H1 (cell line): ENCODE measurements around the gene FGF18. TPM values are rescaled to one million over a fixed set of nuclear protein-coding genes. Genes with fewer than 3 reads are reported as not detected.

Source experiments
- CBX5 ChIP-seq: fragments of 300-800, 300-1000 bp; sonication (generic); IDR thresholded peaks from 2 replicates; pipeline ENCODE4 v1.7.1; 2016; ENCODE audit warnings: antibody characterized with exemption, low read length, low read depth
- CEBPB ChIP-seq: IDR thresholded peaks from 2 replicates; pipeline ENCODE4 v1.6.1; 2012; ENCODE audit warnings: low read depth, low read length
- CHD7 ChIP-seq: fragments of 300-600 bp; sonication (generic); IDR thresholded peaks from 2 replicates; pipeline ENCODE4 v1.7.1; 2012; ENCODE audit warnings: low read length, moderate library complexity, mild to moderate bottlenecking, inconsistent platforms; ENCODE audit not compliant: insufficient replicate concordance
- FOSL1 ChIP-seq: IDR thresholded peaks from 2 replicates; pipeline ENCODE4 v1.6.1; 2011; ENCODE audit warnings: mild to moderate bottlenecking, low read depth, low read length, moderate library complexity; ENCODE audit not compliant: insufficient read depth
- KDM1A ChIP-seq: fragments of 200-600, 300-600 bp; sonication (generic); IDR thresholded peaks from 2 replicates; pipeline ENCODE4 v1.7.1; 2016; ENCODE audit warnings: mild to moderate bottlenecking, low read length, borderline replicate concordance
- MAFK ChIP-seq: IDR thresholded peaks from 2 replicates; pipeline ENCODE4 v1.6.1; 2012; ENCODE audit warnings: low read depth, mild to moderate bottlenecking, improper control_type of control experiment, low read length
- TBP ChIP-seq: IDR thresholded peaks from 2 replicates; pipeline ENCODE4 v1.6.1; 2011; ENCODE audit warnings: low read depth, low read length, improper control_type of control experiment
- USF2 ChIP-seq: IDR thresholded peaks from 2 replicates; pipeline ENCODE4 v1.6.1; 2011; ENCODE audit warnings: low read length, improper control_type of control experiment
- polyA plus RNA-seq, 7 experiments: library from polyadenylated mRNA; depleted of rRNA in 3 of 7; stranded (reverse) in 5 of 7; unstranded in 2 of 7; fragments of >200 nt in 5 of 7; fragments of 200-250 nt in 2 of 7; gene quantifications; 1 replicate in 5 of 7; 2 replicates in 1 of 7; 4 replicates in 1 of 7; pipeline versions ENCODE4 v1.2.1 to v1.2.3, GENCODE V29; 2011 to 2013; ENCODE audit warnings: missing spikeins in 2 of 7, mixed read lengths in 2 of 7
- total RNA-seq: library from RNA; stranded (reverse); fragmentation: NEBNext Ultra II Directional; extraction: Animal tissue kit (Norgen Biotek cat#: 25700); gene quantifications from 2 replicates; pipeline ENCODE4 v1.2.1, GENCODE V29; 2021

FGF18 gene
- total and polyA plus RNA-seq, 2 of the 8 experiments (the other 6 are each of a cell fraction or from before 2014, with no cell fraction given) = 0.54 to 1.3 TPM

GRCh38 chr5:171442287-171443042 is 23.0 kb downstream of the FGF18 start (continued):
- TF ChIP-seq CHD7 = no peak
- no peak for TF ChIP-seq USF2
- TF ChIP-seq MAFK = no peak
- no peak for TF ChIP-seq CEBPB
- no peak for TF ChIP-seq CBX5
- TF ChIP-seq FOSL1 = no peak
- TF ChIP-seq TBP = no peak
- TF ChIP-seq KDM1A = no peak
